HG03469 (cell line): ENCODE results near the gene RASGEF1C.
"Not testable (repeated sequence)": the region's sequence is repeated elsewhere in the genome, so short reads cannot be mapped to it uniquely, and the experiment has no call there.

Experiments
- ATAC-seq: cut with Tn5 transposase; IDR thresholded peaks from one replicate; pipeline ENCODE4 v1.9.1; 2021; ENCODE audit warnings: mild to moderate bottlenecking, moderate library complexity, moderate number of reproducible peaks; ENCODE audit not compliant: unreplicated experiment

RASGEF1C gene

DNA sequence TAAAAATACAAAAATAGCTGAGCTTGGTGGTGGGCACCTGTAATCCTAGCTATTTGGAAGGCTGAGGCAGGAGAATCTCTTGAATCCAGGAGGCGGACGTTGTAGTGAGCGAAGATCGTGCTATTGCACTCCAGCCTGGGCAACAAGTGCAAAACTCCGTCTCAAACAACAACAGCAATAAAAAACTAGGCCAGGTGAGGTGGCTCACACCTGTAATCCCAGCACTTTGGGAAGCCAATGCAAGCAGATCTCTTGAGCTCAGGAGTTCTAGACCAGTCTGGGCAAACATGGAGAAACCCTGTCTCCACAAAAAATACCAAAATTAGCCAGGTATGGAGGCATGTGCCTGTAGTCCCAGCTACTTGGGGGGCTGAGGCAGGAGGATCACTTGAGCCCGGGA, 84.3 kb downstream of the RASGEF1C start:
- ATAC-seq, result not testable (repeated sequence)

DNA sequence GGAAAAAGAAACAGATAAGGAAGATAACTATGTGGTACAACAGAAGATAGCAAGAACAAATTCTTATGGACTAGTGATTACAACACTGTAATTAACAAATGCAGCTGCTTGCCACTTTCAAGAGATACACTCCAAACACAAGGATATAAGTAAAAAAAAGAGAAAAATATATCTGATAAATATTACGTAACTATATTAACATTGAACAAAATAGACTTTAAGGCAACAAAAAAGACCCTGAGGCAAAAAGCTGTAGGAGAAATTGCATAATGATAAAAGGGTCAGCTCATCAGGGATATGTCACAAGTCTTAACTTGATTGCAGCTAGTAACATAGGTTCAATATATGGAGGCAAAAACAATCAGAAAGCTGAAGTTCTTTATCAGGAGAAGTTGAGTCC, 86.1 kb downstream of the RASGEF1C start:
- no peak for ATAC-seq

DNA sequence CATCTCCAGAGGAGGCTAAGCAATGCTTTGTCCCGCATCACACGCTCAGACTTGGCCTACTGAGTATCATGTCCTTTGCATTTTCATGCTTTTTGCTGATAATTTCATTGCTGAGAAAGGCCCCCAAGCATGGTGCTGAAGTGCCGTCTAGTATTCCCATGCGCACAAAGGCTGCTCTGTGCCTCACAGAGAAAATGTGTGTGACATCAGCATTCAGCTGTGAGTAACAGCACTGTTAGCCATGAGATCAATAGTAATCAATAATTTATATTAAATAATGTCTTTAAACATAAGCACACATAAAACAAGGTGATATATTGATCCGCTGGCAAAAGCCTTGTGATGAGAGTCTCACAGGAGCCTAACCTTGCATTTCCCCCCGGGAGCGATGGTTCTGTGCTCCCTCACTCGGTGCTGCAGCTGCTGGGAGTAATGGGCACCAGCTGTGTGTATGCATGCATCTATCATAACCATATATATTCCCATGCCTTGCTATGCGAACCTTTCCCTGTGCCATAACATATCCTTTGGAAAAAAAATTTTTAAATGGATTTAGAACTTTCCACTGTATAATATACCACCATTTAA, 87.1 kb downstream of the RASGEF1C start:
- ATAC-seq, result no peak

DNA sequence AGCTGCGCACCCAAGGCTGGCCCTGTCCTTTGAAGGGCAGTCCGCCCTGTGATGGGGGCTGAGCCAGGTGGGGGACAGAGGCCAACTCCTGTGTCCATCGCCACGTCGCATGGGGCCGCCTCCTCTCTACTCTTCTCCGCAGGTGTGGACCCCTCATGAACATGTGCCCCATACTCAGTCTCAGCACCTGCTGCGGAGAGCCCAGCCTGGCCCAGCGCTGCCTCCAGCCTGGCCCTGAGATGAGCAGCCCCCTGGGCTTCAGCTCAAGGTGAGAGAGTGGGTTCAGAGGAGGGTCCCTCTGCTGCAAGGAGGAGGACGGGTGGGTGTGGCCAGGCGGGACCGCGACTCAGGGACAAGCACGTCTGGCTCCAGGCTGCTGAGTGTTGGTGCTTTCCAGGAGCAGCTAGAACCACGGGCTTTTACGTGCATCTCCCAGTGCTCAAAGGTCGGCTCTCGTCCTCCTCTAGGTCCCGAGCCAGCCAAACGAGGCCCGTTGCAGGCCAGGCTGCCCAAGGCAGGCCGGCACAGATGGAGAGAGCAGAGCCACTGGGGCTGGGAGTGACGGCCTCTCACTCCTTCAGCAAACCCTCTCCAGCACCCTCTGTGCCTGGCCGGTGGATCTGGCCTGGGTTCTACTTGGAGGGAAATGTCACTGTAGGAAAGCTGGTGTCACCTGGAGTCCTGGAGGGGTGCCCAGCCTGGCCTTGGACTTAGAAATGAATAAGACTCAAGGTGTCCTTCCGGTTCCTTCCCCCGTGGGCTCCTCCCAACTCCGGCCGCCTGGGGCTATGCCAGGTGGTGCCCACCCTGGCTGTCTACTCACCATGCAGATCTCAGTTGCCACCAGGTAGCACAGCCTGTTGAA, 88.5 kb downstream of the RASGEF1C start:
- ATAC-seq, result no peak

DNA sequence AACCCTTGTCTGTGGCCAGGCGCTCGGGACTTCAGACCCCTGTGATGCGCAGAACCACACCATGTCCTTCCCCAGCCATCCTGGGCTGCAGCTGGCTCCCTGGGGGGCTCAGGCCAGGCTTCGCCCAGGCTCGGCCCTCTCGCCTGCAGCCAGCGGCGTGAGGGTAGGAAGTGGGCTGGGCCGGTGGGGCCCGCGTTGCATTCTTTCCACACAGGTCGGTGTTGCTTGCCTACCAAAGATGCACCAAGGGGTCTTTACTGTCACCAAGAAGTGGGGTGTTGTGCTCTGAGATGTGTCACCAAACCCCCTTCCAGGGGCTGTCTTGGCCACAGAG, 89.1 kb downstream of the RASGEF1C start:
- ATAC-seq, result no peak

DNA sequence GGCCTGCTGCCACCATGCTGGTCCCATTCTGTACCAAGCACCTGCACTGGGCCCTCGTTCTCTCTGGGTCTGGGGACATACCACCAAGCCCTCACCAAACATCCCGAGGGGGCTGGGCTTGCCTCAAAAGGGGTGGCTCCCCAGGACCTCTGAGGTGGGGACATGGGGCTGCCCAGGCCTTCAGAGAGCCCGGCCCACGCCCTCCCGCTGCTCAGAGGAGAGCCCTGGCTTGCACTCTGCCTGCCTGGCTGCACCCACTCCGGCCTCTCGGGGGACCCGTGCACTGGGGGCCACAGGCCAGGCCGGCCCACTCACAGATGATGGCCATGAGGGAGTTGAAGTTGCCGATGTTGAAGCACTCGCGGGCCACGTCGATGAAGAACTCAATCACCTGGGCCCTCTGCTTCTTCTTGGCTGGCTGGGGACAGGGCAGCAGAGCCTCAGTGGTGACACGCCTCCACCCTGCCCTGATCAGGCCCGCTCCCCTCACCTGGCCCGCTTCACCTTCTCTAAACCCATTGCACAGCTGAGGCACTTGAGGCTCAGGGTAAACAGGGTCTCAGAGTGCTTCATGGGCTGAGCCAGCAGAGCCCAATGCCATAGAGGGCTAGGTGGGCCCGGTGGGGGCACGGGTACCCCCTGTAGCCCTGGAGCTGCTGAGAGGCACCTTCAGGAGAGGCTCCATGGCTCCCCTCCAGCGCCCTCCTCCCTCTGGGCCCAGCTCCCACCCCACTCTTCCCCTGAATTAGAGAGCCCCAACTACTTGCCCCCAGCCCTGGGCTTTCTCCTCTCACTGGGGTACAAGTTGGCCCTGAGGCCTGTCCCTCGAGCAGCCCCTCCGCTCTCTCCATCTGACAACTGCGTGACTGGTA, 89.7 kb downstream of the RASGEF1C start:
- no peak for ATAC-seq

DNA sequence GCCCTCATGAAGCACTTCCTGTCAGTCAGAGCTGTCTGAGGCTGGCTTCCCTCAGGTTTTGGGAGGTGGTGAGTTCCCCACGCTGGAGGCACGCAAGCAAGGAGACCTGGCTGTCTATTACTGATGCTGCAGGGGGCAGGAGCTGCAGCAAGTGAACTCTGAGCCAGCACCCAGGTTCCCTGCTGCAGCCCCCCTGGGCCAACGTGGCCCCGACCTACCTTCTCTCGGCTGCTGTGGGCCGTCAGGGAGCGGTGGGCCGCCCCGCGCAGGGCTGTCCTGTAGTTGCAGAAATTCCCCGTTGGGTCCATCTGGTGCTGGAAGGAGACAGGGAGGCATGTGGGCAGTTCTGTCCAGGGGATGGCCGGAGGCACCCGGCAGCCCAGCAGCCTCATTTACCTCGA, 90.6 kb downstream of the RASGEF1C start:
- ATAC-seq, result no peak

DNA sequence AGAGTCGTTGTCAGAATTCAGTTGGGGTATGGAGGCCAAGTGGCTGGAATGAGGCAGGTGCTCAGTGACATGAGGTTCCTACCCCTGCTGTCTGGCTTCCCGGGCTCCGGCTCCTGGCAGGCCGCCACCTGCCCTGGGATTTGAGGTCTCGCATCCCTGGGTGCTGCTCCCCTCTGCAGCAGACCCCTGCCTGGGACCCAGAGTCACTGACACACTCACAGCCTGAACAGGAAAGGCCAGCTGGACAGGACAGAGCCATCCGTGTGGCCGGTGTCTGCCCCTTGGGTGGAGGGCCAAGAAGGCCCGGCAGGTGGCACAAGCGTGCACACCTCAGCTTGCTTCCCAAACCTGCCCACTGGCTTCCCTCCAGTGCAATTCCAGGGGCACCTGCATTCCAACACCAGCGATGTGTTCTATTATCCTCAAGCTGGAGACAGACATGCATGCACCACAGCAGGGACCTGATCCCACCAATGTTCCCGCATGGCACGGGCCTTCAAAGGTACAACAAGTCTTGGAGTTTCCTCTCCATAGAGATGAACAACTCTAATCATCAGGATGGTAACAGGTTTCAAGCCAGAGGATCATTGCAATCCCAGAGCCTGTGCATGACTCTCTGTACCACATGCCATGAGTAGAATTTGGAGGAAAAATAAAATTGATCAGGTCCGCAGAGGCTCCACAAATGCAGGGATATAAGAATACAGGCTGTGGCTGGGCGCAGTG, 91.8 kb downstream of the RASGEF1C start:
- no peak for ATAC-seq

DNA sequence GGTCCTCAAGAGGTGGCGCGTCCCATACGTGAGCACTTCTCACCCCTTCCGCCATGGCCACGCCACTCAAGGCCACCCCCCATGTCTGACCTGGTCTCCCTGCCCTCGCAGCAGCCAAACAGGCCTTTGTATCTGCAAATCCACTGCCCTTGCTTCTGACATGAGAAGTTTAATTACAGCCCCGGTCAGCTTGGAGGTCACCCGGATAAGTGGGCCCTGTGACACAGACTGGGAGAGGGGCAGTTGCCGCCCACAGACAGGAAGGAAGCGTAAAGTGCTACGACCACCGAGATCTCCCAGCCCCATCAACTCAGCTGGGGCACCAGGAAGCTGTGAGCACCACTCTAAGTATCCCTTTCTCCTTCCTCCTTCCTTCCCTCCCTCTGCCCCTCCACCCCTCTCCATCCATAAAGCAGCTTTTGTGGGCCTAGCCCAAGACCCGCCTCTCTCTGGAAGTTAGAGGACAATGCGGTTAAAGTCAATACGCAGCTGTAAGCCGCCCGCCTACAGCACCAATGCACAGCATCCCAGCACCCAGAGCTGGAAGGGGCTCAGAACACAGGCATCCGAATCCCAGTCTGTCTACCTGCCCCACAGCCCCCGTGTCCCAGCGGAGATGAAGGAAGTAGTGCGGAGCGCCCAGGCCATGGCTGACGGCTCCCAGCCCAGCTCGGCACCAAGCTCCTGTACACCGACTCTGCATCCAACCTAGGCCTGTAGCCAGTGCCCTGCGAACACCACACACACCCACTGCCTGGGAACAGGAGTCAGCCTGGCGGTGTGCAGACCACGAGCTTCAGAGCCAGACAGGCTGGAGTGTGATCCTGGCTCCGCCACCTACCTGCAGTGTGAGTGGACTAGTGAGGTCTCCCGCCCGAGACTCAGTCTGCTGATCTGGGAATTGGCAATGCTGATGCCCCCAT, 92.7 kb downstream of the RASGEF1C start:
- no peak for ATAC-seq

DNA sequence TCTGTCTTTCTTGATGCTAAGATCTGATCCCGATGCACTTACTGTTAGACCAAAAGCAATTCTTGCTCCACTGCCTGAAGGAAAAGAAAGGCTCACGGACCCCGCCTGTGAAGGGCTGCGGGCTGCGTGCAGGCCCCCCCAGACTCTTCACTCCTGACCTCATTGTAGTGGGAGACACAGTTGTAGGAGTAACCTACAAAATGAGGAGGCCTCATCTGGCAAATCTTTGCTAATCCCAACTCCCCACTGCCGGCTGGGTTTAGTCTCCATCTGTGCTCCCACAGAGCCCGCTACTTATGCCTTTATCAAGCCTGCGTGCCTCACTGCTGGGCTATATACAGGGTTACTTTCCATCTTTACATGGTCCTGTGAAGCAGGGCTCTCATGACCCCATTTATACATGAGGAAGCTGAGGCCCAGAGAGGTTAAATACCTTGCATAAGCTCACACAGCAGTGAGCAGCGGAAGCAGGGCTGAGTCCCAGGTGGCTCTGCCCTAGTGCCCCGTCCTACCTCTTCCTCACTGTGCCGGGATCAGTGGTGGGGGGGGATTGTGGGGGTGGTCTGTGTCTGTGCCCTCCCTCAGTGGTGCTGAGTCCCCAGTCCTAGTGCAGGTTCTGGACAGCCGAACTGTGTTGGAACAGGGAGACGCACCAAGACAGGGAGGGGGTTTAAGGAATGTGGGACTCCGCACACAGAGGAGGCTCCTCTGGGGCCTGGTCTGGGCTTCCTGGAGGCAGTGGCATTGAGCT, 93.5 kb downstream of the RASGEF1C start:
- no peak for ATAC-seq

DNA sequence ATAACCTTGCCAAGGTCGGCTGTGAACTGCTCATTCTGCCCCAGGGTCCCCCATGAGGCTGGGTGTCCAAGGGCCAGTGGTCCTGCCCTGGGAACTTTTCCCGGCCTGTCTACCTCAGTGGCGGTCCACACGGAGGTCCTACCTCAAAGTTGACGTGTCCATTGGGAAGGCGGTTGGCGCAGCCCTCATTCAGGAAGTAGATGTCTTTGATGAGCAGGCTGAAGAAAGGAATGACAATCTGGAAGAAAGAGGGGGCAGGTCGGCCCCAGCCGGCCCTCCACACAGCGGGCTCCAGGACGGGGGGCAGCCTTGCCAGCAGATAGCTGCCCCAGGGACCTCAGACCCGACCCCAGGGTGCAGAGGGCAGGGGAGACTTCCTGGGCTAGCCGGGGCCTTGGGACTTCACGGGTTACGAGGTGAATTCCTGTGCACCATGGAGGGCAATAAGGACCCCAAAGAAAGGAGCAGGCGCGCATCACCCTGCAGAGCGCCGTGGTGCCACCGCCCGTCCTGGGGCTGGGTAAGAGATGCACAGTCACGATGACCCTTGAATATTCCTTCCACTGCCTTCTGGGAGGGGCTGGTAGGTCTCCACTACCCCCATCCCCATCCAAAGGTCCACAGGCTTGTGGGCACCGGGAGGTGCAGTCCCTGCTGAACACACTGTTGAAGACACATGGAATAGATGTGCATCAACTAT, 94.6 kb downstream of the RASGEF1C start:
- no peak for ATAC-seq

DNA sequence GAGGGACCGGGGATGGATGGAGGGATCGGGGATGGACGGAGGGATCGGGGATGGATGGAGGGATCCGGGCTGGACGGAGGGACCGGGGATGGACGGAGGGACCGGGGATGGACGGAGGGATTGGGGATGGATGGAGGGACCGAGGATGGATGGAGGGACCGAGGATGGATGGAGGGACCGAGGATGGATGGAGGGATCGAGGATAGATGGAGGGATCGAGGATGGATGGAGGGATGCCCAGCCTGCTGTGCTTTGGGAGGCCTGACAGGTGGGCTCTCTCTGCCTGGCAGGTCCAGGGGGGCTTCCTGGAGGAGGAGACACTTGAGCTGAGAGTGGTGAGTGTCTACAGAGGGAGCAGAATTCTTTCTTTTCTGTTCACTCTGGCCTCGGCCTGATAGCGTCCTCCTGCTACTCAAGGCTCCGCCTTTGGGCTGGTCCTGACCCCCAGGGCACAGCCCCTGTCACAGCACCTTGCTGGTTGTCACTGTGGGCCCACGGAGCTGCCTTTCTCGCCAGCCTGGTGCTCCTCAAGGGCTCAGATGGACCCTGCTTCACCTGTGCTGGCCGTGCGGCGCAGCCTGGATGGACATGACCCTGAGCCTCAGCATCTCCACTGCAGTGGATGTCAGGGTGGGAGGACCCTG, 95.2 kb downstream of the RASGEF1C start:
- no peak for ATAC-seq

DNA sequence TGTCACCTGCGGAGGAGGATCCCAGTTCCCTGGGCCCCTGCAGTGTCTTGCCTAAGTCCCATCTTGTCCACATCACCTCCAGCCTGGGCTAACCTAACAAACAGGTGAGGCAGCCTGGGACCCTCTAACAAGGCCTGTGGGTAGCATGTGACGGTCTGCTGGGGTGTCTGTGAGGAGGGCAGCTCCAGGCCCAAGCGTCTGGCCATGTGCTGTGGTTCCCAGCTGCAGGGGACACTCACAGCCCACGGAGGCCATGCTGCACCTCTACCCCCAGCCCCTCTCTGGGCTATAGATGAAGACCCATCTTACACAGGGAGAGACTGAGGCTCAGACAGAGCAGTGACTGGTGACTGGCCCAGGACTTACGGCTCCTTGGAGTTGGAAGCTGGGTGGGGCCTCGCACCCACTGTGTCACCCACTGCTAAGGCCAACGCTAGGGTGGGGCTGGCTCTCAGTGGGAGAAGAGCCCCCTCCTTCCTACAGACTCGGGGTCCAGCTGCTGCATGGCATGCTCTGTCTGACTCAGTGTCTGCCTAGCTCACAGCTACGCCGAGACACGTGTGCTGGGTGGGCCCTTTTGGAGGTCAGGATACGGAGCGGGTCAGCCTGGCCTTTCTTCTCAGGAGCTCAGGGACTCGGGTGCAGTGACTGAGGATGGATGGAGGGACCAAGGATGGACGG, 96.7 kb downstream of the RASGEF1C start:
- ATAC-seq, result no peak

DNA sequence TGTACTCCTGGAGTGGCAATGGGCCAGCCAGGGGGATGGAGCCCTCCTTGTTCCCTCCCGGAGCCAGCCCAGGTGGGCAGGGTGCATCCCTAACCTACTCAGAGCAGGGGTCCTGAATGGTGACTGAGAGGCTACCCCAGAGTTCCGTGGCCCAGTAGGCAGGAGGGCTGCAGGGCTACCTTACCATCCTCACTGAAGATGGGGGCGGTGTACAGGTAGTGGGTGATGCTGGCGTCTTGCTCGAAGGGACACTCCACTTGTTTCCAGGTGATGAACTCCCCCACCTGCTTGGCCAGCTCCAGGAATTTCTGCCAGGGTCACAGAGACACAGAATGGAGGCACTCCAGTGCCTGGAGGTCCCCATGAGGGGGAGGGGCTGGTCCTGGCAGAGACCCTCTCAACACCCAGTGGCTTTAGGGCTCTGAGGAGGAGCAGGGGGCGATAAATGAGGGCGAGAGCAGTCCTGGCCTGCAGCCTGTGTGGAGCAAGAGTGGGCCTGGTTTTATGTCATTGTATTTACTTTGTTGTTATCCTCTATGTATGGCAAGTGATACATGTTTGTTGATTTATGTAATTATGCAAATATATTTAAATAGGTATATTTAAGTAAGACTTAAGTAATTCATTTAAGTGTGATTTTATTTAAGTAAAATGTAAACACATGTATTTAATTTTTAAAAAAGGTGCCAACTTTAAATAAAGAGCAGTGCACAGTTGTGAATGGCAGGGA, 97.6 kb downstream of the RASGEF1C start:
- no peak for ATAC-seq

DNA sequence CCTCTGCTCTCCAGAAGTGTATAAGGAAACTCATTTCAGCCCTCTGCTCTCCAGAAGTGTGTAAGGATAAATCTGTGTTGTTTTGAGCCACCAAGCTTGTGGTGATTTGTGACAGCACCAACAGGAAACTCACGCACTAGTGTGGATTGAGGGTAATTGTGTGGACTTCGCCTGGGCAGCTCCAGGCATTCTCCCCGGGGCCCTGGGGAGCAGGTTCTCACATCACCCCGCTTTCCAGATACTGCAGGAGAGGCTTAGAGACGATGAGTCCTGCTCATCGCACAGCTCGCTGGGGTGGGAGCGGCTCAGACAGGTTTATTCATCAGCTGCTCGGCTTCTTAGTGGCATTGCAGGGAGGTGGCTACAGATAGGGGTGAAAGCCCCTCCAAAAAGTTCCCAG, 99.1 kb downstream of the RASGEF1C start:
- no peak for ATAC-seq

DNA sequence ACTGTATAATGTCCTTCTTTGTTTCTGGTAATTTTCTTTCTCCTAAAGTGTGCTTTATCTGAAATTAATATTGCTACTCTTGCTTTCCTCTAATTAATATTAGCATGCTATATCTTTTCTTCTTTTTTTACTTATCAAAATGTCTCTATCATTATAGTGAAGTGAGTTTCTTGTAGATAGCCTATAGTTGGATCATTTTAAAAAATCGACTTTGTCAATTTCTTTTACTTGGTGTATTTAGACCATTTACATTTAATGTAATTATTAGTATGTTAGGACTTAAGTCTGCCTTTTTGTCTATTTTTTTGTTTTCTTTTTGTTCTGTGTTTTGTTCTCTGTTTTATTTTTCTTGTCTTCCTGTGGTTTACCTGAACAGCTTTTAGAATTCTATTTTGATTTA, 102.0 kb downstream of the RASGEF1C start:
- no peak for ATAC-seq

DNA sequence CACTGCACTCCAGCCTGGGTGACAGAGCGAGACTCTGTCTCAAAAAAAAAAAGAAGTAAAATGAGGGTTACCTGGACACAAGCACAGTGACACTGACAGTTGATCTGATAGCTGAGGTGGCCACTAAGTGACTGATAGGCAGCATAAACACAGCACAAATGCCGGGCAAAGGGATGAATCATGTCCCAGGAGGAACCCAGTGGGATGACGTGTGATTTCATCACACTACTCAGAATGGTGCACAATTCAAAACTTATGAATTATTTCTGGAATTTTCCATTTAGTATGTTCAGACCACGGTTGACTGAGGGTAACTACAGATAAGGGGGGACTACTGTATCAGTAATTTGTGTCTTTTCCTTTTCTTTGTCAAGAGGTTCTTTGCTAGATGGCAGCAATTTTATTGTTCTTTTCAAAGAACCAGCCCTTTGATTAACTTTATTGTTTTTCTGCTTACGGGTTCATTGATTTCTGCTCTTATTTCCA, 103.1 kb downstream of the RASGEF1C start:
- ATAC-seq, result no peak
